Body of pancreas (tissue), 4 donors: ENCODE measurements around the gene DOK3.

Source experiments
- CTCF ChIP-seq, 7 experiments: fragments of 450-650 bp in 4 of 7; fragments of 200-600 bp in 3 of 7; sonication (generic) in 3 of 7; IDR thresholded peaks; one replicate each; pipeline ENCODE4 v1.5.1; 2016 to 2019; ENCODE audit warnings: antibody characterized with exemption in 7 of 7
- POLR2A ChIP-seq, 3 donors: fragments of 450-650 bp; IDR thresholded peaks; one replicate each; pipeline ENCODE4 v1.6.1; 2016; ENCODE audit warnings: antibody characterized with exemption in 3 of 3, mild to moderate bottlenecking in 2 of 3

GRCh38 chr5:177456976-177457851 is 52.4 kb downstream of the DOK3 start:
- TF ChIP-seq POLR2A (IDR thresholded peaks at IDR 0.05) (no peak), CTCF (IDR thresholded peaks at IDR 0.05) (peak in 6 of 7 experiments; percentile 31 to 70 (median 66))
